PC-3 (cell line): ENCODE data around the gene GRIP1. TPM values are rescaled to one million over a fixed set of nuclear protein-coding genes. Genes with fewer than 3 reads are reported as not detected.

ENCODE experiments used
- ATAC-seq: fragments of 200-7000 bp; cut with Tn5 transposase; 2 replicates; pipeline ENCODE4 v1.9.1; 2020; ENCODE audit warnings: mild to moderate bottlenecking, moderate library complexity
- BruUV-seq: library from RNA; stranded (reverse); fragments of 400-500 nt; replicated peaks from 2 replicates; lab custom pipeline; 2021; lab: Mats Ljungman, UMichigan
- CTCF ChIA-PET: fragments of 300-600 bp; sonication (Branson Sonifier 250); formaldehyde crosslinking; loops from one replicate; lab custom pipeline; 2022; ENCODE audit warnings: antibody characterized with exemption; lab: Charles Lee
- POLR2A ChIA-PET: fragments of 300-600 bp; sonication (Branson Sonifier 250); formaldehyde crosslinking; loops from one replicate; lab custom pipeline; 2022; ENCODE audit warnings: antibody characterized with exemption; ENCODE audit not compliant: unreplicated experiment; lab: Charles Lee
- DNase-seq: peaks from one replicate; pipeline ENCODE4 v3.0.0-alpha.2; 2015
- H2AFZ ChIP-seq: fragments of 300-600 bp; sonication (generic); 2 replicates; pipeline ENCODE4 v1.6.0; 2016; ENCODE audit warnings: antibody characterized with exemption, low read length
- H3F3A ChIP-seq: fragments of 300-600 bp; sonication (generic); one replicate; pipeline ENCODE4 v1.6.0; 2017; ENCODE audit warnings: antibody characterized with exemption, low read length, control low read depth, mild to moderate bottlenecking; ENCODE audit not compliant: unreplicated experiment
- H3K27ac ChIP-seq: fragments of 300-600 bp; sonication (generic); 2 replicates; pipeline ENCODE4 v1.5.1; 2016; ENCODE audit warnings: mild to moderate bottlenecking, low read length
- H3K27me3 ChIP-seq: fragments of 300-600 bp; sonication (generic); 2 replicates; pipeline ENCODE4 v1.6.1; 2016; ENCODE audit warnings: low read length, mixed read lengths
- H3K36me3 ChIP-seq: fragments of 300-600 bp; sonication (generic); 2 replicates; pipeline ENCODE4 v1.6.1; 2016; ENCODE audit warnings: low read depth, mixed run types, low read length, mixed read lengths
- H3K4me1 ChIP-seq: fragments of 300-600 bp; sonication (generic); 2 replicates; pipeline ENCODE4 v1.5.1; 2016; ENCODE audit warnings: low read length; ENCODE audit not compliant: insufficient read depth
- H3K4me2 ChIP-seq: fragments of 300-600 bp; sonication (generic); 2 replicates; pipeline ENCODE4 v1.6.0; 2016; ENCODE audit warnings: low read length
- H3K4me3 ChIP-seq: fragments of 300-600 bp; sonication (generic); 2 replicates; pipeline ENCODE4 v1.5.1; 2016; ENCODE audit warnings: mild to moderate bottlenecking, low read length, mixed read lengths
- H3K79me2 ChIP-seq: fragments of 300-600 bp; sonication (generic); 2 replicates; pipeline ENCODE4 v1.6.1; 2017; ENCODE audit warnings: low read length, mixed read lengths
- H3K9ac ChIP-seq: fragments of 300-600 bp; sonication (generic); 2 replicates; pipeline ENCODE4 v1.6.0; 2016; ENCODE audit warnings: mild to moderate bottlenecking, low read length
- H3K9me2 ChIP-seq: fragments of 300-600 bp; sonication (generic); replicated peaks from 2 replicates; pipeline ENCODE4 v1.6.1; 2016; ENCODE audit warnings: mixed run types, low read length, mixed read lengths
- H3K9me3 ChIP-seq: fragments of 300-600 bp; sonication (generic); 2 replicates; pipeline ENCODE4 v1.6.1; 2016; ENCODE audit warnings: low read length, mixed read lengths
- H4K20me1 ChIP-seq: fragments of 300-600 bp; sonication (generic); 2 replicates; pipeline ENCODE4 v1.6.1; 2016; ENCODE audit warnings: low read length, mixed read lengths
- CTCF ChIP-seq: fragments of 300-600 bp; sonication (generic); conservative IDR thresholded peaks from 2 replicates; pipeline ENCODE4 v1.5.1; 2017; ENCODE audit warnings: antibody characterized with exemption, low read depth, mild to moderate bottlenecking, low read length
- EZH2 ChIP-seq: fragments of 300-600 bp; sonication (generic); IDR thresholded peaks from one replicate; pipeline ENCODE4 v1.6.1; 2017; ENCODE audit warnings: antibody characterized with exemption, mild to moderate bottlenecking, low read length; ENCODE audit not compliant: unreplicated experiment
- EZH2phosphoT487 ChIP-seq: fragments of 300-600 bp; sonication (generic); IDR thresholded peaks from 2 replicates; pipeline ENCODE4 v1.6.1; 2018; ENCODE audit warnings: mild to moderate bottlenecking, antibody characterized with exemption, low read length, borderline replicate concordance
- intact Hi-C: fragments of 100-400 bp; cut with micrococcal nuclease; formaldehyde crosslinking; loops from 2 replicates; pipeline ENCODE4 v1.9.0; 2023
- total RNA-seq: library from RNA; depleted of rRNA; stranded (reverse); fragments of >200 nt; gene quantifications from 2 replicates; pipeline ENCODE4 v1.2.3, GENCODE V29; 2014

Gene GRIP1
- total RNA-seq, 1 experiment from 2014 or later: 2.0 TPM

GRCh38 chr12:66684222-66684621 lies 5.3 kb upstream of the GRIP1 start:
- H3K4me2 ChIP-seq: no peak overlapping the region
- DNase-seq: no peak
- no peak overlapping the region for H2AFZ ChIP-seq
- no peaks in the 10 kb centered on the region for H3K4me1 ChIP-seq
- no peak overlapping the region for H3K4me3 ChIP-seq
- no peaks in the 10 kb centered on the region for H3K27me3 ChIP-seq
- TF ChIP-seq EZH2 (no peak), CTCF (no peak), EZH2phosphoT487 (no peak)
- no peaks in the 10 kb centered on the region for H3F3A ChIP-seq
- no peak for ATAC-seq
- no peak overlapping the region for H3K27ac ChIP-seq
- no peaks in the 10 kb centered on the region for H3K9me3 ChIP-seq
- no peak overlapping the region for H3K9ac ChIP-seq
- no peaks in the 10 kb centered on the region for H3K36me3 ChIP-seq
- POLR2A ChIA-PET: no interaction called here
- H3K79me2 ChIP-seq: no peaks in the 10 kb centered on the region
- CTCF ChIA-PET: no interaction called here
- H3K9me2 ChIP-seq: no peaks in the 10 kb centered on the region
- H4K20me1 ChIP-seq: no peaks in the 10 kb centered on the region
- BruUV-seq: no TSS peak
- intact Hi-C loops: no loop called here

- BruUV-seq: no TSS peak
- POLR2A ChIA-PET: no interaction called here
- intact Hi-C loops: no loop called here
- Histone ChIP-seq H2AFZ (no peak overlapping the region), H3K4me3 (no peak overlapping the region), H3K9ac (no peak overlapping the region), H3K27me3 (no peaks in the 10 kb centered on the region), H3K9me2 (no peaks in the 10 kb centered on the region), H3K4me2 (no peak overlapping the region), H3K36me3 (no peaks in the 10 kb centered on the region), H4K20me1 (no peaks in the 10 kb centered on the region), H3F3A (no peaks in the 10 kb centered on the region), H3K9me3 (no peaks in the 10 kb centered on the region), H3K27ac (no peak overlapping the region), H3K4me1 (no peaks in the 10 kb centered on the region), H3K79me2 (no peaks in the 10 kb centered on the region)
- DNase-seq (no peak), ATAC-seq (no peak)
- TF ChIP-seq EZH2 (no peak), EZH2phosphoT487 (no peak)
- CTCF ChIA-PET: no interaction called here
Observed at GRCh38 chr12:66683822-66684221, 4.9 kb upstream of the GRIP1 start.

- ChIA-PET POLR2A (no interaction called here), CTCF (no interaction called here)
Observed at GRCh38 chr12:66683073-66683472, 4.2 kb upstream of the GRIP1 start.

More at GRCh38 chr12:66683073-66683472, 4.2 kb upstream of the GRIP1 start:
- no peak overlapping the region for H2AFZ ChIP-seq
- no peaks in the 10 kb centered on the region for H3K36me3 ChIP-seq
- no peaks in the 10 kb centered on the region for H3K9me3 ChIP-seq
- H3K79me2 ChIP-seq: no peaks in the 10 kb centered on the region
- peaks cover 6% of the 10 kb centered on the region; the same call in 1 of the 2 replicates for H3K4me1 ChIP-seq
- ATAC-seq: no peak
- no peak for DNase-seq
- H3K4me3 ChIP-seq: no peak overlapping the region
- H3K27ac ChIP-seq: no peak overlapping the region
- no peaks in the 10 kb centered on the region for H3F3A ChIP-seq
- intact Hi-C loops: no loop called here
- no peaks in the 10 kb centered on the region for H3K9me2 ChIP-seq
- no TSS peak for BruUV-seq
- TF ChIP-seq EZH2 (no peak), EZH2phosphoT487 (no peak), CTCF (no peak)
- H3K27me3 ChIP-seq: no peaks in the 10 kb centered on the region
- no peak overlapping the region for H3K4me2 ChIP-seq
- H4K20me1 ChIP-seq: no peaks in the 10 kb centered on the region
- no peak overlapping the region for H3K9ac ChIP-seq
